ENCODE results near the gene THOC5.
A peak's percentile ranks its signal among the peaks of the same experiment; 100 is the strongest.
"Not testable (repeated sequence)": the region's sequence is repeated elsewhere in the genome, so short reads cannot be mapped to it uniquely, and the experiment has no call there.

Gene THOC5

GRCh38 chr22:29503811-29504372 lies 49.7 kb downstream of the THOC5 start:
- DNase-seq: no peak

GRCh38 chr22:29499852-29500251 lies 53.7 kb downstream of the THOC5 start:
- no peak for DNase-seq

- no peak for DNase-seq
These were observed 59.9 kb downstream of the THOC5 start for GRCh38 chr22:29493636-29494035.

- DNase-seq: no peak
These were observed 62.5 kb downstream of the THOC5 start for GRCh38 chr22:29491012-29491411.

GRCh38 chr22:29489127-29489780 lies 64.3 kb downstream of the THOC5 start:
- not testable (repeated sequence) for DNase-seq

GRCh38 chr22:29487426-29487986 lies 66.1 kb downstream of the THOC5 start:
- no peak for DNase-seq

GRCh38 chr22:29485448-29485847 lies 68.1 kb downstream of the THOC5 start:
- DNase-seq: no peak

- no peak for DNase-seq
These were observed 68.9 kb downstream of the THOC5 start for GRCh38 chr22:29484642-29485041.

GRCh38 chr22:29483254-29483653 lies 70.3 kb downstream of the THOC5 start:
- no peak for DNase-seq

GRCh38 chr22:29482726-29483125 lies 70.8 kb downstream of the THOC5 start:
- DNase-seq: no peak

GRCh38 chr22:29482253-29482652 lies 71.3 kb downstream of the THOC5 start:
- no peak for DNase-seq

GRCh38 chr22:29481265-29482000 lies 72.1 kb downstream of the THOC5 start:
- DNase-seq: peak in 1 of 2 experiments; percentile 23

GRCh38 chr22:29480512-29481264 lies 72.9 kb downstream of the THOC5 start:
- DNase-seq: peak in 1 of 2 experiments; percentile 78

GRCh38 chr22:29480262-29480511 lies 73.4 kb downstream of the THOC5 start:
- no peak for DNase-seq

- peak; percentile 26 to 86 for DNase-seq
These were observed 73.9 kb downstream of the THOC5 start, which contains the start of gene NEFH for GRCh38 chr22:29479417-29480261. NEFH (plus strand) TSS chr22:29480218; CDS start chr22:29480263, 45 bp downstream.

GRCh38 chr22:29478326-29479276 lies 75.0 kb downstream of the THOC5 start:
- DNase-seq: peak; percentile 58 to 63

GRCh38 chr22:29477723-29478318 lies 75.7 kb downstream of the THOC5 start:
- DNase-seq: peak; percentile 66 to 85

GRCh38 chr22:29476116-29476515 lies 77.4 kb downstream of the THOC5 start:
- DNase-seq: no peak

GRCh38 chr22:29475550-29475949 lies 78.0 kb downstream of the THOC5 start:
- peak; percentile 73 to 93 for DNase-seq

- no peak for DNase-seq
These were observed 80.6 kb downstream of the THOC5 start for GRCh38 chr22:29473001-29473400.
